Nephron (organoid): ENCODE data around the gene CEP68.

Experiments used
- H3K27ac Mint-ChIP-seq, 3 experiments: 2 replicates each; pipeline ENCODE4 v1.8.0; 2020; ENCODE audit warnings: mixed read lengths in 3 of 3, mild to moderate bottlenecking in 2 of 3, moderate library complexity in 1 of 3
- H3K27me3 Mint-ChIP-seq: 2 replicates; pipeline ENCODE4 v1.8.0; 2021; ENCODE audit warnings: low read depth, mild to moderate bottlenecking, moderate library complexity, mixed read lengths
- H3K36me3 Mint-ChIP-seq: 2 replicates; pipeline ENCODE4 v1.8.0; 2020; ENCODE audit warnings: low read depth, mixed read lengths
- H3K4me1 Mint-ChIP-seq: 2 replicates; pipeline ENCODE4 v1.8.0; 2020; ENCODE audit warnings: mixed read lengths
- H3K4me3 Mint-ChIP-seq, 3 experiments: 2 replicates each; pipeline ENCODE4 v1.8.0; 2020; ENCODE audit warnings: mild to moderate bottlenecking in 3 of 3, mixed read lengths in 3 of 3, moderate library complexity in 2 of 3
- H3K9me3 Mint-ChIP-seq: 2 replicates; pipeline ENCODE4 v1.8.0; 2020; ENCODE audit warnings: mixed read lengths
- TF ChIP-seq, protein P1 (sequence below), 3 experiments: fragments of 200-600 bp; sonication (generic); IDR thresholded peaks; one replicate each; pipeline ENCODE4 v1.5.0; 2021; ENCODE audit warnings: antibody characterized with exemption in 3 of 3; ENCODE audit not compliant: unreplicated experiment in 3 of 3

The CEP68 gene

DNA sequence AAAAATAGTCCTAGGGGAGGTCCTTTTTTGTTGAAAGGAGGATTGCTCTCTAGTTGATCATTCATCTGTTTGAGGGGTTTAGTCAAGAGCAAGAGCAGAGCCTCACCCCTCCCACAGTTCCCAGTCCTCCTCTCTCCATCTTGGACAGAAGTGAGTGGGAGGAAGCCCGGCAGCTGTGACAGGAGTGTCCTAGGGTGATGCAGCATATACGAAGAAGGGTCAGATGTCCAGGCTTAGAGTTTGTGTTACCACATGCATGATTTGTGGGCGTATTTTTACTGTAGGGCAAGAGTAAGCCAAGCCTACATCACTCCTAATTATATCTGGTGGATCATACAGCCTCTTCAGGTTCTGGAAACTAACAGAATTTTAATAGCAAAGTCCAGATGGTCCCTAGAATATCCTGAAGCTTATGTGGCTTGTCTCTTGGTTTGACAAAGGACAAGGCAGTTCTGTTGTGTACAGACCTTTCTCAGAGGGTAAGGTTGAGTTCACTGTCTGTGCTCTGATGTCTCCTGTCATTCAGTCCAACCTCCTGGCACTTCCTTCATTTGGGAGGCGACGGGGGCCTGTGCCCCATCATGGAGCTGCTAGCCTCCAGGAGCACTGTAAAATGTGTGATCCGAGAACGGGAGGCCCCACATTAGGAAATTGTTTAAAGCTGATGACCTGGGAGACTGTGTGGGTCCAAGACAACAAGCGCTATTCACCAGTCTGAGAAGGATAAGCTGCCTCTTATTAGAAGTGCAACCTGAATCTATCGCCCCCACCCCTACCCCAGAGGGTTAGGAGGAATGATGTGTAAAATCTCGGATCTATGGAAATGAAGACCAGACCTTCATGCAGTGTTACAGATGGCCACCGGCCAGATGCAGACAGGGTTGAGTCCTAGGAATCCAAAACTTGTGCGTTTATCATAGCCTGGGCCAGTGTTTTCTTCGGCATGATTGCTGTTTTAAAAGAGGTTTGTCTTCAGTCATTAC is 6.9 kb downstream of the CEP68 start:
- Mint-ChIP-seq H3K4me1 (peaks cover 63% of the 10 kb centered on the region), H3K36me3 (no peaks in the 10 kb centered on the region), H3K27me3 (no peaks in the 10 kb centered on the region), H3K27ac (peak overlapping the region; percentile 15 to 72 (median 31)), H3K9me3 (no peaks in the 10 kb centered on the region), H3K4me3 (peak overlapping the region in 1 of 3 experiments; percentile 68)
- TF ChIP-seq, protein P1, sequence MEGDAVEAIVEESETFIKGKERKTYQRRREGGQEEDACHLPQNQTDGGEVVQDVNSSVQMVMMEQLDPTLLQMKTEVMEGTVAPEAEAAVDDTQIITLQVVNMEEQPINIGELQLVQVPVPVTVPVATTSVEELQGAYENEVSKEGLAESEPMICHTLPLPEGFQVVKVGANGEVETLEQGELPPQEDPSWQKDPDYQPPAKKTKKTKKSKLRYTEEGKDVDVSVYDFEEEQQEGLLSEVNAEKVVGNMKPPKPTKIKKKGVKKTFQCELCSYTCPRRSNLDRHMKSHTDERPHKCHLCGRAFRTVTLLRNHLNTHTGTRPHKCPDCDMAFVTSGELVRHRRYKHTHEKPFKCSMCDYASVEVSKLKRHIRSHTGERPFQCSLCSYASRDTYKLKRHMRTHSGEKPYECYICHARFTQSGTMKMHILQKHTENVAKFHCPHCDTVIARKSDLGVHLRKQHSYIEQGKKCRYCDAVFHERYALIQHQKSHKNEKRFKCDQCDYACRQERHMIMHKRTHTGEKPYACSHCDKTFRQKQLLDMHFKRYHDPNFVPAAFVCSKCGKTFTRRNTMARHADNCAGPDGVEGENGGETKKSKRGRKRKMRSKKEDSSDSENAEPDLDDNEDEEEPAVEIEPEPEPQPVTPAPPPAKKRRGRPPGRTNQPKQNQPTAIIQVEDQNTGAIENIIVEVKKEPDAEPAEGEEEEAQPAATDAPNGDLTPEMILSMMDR (IDR thresholded peaks at IDR 0.05; ENCODE audit: unreplicated experiment in 3 of 3): no peak

DNA sequence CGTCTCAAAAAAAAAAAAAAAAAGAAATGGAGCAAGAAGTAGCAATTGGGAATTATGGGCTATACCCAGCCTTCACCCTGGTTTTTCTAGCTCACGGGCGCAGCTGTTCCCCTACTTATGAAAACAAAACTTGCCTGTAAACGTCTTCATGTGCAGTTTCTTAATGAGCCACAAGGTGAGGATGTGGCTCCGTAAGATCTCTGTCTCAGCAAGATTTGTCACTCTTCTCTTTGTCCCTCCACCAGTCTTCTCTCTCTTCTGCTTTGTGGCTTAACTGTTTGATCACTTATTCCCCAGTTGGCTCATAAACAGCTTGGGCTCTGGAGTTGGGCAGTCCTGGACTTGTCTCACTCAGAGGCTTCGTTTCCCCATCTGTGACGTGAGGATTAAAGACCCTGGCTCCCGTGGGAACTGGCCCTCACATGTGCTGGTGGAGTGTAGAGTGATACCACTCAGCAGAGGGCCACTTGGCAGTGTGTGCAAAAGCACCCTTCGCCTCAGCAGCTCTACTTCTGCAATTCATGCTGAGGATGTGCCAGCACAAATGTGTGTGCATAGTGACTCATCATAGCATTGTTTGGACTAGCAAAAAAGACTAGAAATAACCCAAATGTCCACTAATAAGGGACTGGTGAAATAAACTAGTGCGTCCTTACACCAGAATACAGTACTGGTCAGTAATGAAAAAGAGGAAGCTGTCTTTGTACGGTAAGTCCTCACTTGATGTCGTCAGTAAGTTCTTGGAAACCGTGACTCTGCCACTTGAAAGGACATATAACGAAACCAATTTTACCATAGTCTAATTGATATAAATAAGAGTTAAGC is 8.7 kb downstream of the CEP68 start:
- Mint-ChIP-seq H3K4me1 (peaks cover 50% of the 10 kb centered on the region), H3K27me3 (no peaks in the 10 kb centered on the region), H3K27ac (peak overlapping the region; percentile 32 to 77 (median 34)), H3K4me3 (peak overlapping the region in 1 of 3 experiments; percentile 63), H3K9me3 (no peaks in the 10 kb centered on the region), H3K36me3 (no peaks in the 10 kb centered on the region)
- TF ChIP-seq, protein P1 (IDR thresholded peaks at IDR 0.05; ENCODE audit: unreplicated experiment in 3 of 3): peak; percentile 48 to 68 (median 61)

DNA sequence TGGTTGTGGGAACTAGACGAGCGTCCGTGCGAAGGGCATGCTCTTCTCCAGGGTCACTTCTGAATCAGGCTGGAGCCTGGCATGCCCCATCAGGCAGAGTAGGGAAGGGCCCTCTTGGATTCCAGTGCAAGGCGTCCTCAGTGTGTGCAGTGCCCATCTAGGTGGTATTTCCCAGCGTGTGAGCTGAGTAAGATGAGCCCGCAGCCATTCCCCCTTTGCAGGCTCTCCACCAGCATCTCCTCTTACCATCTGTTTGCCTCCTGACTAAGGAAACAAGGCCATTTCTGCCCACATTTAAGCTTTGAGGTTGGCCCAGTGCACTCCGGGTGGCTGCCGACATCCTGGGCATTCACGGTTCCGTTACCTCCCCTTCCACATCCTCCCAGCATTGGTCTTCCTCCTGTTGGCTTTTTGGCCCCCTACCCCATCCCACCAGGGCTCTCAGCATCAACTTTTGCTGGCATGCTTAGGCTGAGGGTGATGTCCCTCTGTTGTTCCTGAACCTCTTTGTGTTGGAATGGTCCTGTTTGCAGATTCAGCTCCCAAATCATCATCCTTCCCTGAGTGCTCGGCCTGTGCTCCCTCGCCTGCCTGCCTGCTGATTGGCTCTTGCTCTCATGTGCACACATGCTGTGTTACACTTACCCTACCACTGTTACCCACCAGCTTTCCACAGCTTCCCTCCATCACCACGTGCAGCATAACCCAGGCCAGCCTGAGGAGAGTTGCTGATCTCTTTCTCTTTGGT is 11.8 kb downstream of the CEP68 start:
- Mint-ChIP-seq H3K27me3 (no peaks in the 10 kb centered on the region), H3K27ac (no peak overlapping the region), H3K9me3 (no peaks in the 10 kb centered on the region), H3K4me3 (no peak overlapping the region), H3K36me3 (peaks cover 25% of the 10 kb centered on the region), H3K4me1 (peaks cover 31% of the 10 kb centered on the region)
- TF ChIP-seq, protein P1 (IDR thresholded peaks at IDR 0.05; ENCODE audit: unreplicated experiment in 3 of 3): no peak

DNA sequence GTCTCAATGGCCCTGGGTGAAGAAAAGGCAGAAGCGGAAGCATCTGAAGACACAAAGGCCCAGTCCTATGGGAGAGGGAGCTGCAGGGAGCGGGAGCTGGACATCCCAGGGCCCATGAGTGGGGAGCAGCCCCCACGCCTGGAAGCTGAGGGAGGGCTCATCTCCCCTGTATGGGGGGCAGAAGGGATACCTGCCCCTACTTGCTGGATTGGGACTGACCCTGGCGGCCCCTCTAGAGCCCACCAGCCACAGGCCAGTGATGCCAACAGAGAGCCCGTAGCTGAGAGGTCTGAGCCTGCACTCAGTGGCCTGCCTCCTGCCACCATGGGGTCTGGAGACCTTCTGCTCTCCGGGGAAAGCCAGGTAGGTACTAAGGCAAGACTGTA is 13.2 kb downstream of the CEP68 start:
- H3K36me3 Mint-ChIP-seq: peaks cover 38% of the 10 kb centered on the region
- H3K27ac Mint-ChIP-seq: no peak overlapping the region
- TF ChIP-seq, protein P1 (IDR thresholded peaks at IDR 0.05; ENCODE audit: unreplicated experiment in 3 of 3): no peak
- H3K4me3 Mint-ChIP-seq: no peak overlapping the region
- H3K9me3 Mint-ChIP-seq: no peaks in the 10 kb centered on the region
- peaks cover 19% of the 10 kb centered on the region for H3K4me1 Mint-ChIP-seq
- no peaks in the 10 kb centered on the region for H3K27me3 Mint-ChIP-seq

DNA sequence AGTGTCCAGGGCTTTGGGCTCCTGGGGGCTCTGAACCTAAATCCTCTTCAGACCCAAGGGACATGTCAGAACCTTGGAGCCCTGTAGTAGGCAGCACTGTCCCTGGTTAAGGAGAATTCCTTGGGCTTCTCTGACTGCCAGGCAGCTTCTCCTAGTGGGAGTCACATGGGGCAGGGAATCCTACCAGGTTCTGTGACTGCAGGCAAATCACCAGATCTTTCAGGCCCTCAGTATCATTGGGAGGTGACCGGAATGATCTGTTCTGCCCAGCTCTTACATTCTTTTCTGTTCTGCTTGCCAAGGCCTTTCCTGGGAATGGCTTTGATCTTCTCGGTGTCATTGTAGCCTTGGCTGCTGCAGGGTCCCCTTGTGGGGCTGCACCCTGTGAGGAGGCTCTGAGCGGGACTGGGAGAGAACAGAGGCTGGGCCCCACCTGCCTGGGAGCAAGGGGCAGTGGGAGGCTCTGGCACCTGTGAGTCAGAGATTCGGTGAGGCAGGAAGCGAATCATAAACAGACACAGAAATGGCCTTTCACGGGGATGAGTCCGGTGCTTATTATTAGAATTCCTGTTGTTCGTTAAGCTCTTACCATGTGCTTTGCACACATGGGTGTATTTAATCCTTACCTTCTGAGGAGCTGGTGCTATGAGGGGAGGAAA is 14.1 kb downstream of the CEP68 start:
- H3K4me1 Mint-ChIP-seq: peaks cover 11% of the 10 kb centered on the region
- H3K36me3 Mint-ChIP-seq: peaks cover 38% of the 10 kb centered on the region
- no peaks in the 10 kb centered on the region for H3K27me3 Mint-ChIP-seq
- H3K27ac Mint-ChIP-seq: peak overlapping the region in 2 of 3 experiments; percentile 2 to 72
- TF ChIP-seq, protein P1 (IDR thresholded peaks at IDR 0.05; ENCODE audit: unreplicated experiment in 3 of 3): no peak
- no peak overlapping the region for H3K4me3 Mint-ChIP-seq
- H3K9me3 Mint-ChIP-seq: no peaks in the 10 kb centered on the region
